NCI-H446 treated with DMSO at 0.1 percent for 48 hours (cell line): ENCODE data around the gene COMMD1.
"Not testable (repeated sequence)": the region's sequence is repeated elsewhere in the genome, so short reads cannot be mapped to it uniquely, and the experiment has no call there.

Source experiments
- DNase-seq: peaks from one replicate; lab custom pipeline; 2025; lab: John Stamatoyannopoulos, UW

Gene COMMD1

DNA sequence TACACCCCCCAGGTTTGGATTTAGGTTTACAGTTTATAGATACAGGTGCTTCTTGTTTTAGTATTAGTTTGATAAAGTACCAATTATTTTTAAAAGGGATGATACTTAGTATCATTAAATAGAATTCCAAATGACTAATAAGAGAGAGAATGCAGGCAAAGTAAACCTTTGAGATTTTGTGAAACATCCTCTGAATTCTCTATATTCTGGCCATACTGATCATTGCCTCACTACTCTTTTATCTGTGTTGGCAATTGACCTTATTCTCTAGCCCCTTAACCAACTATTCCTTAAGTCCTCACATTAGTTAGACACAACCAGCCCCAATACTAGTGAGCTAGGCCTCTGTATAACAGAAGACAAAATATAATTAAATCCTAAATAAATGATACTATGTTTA lies 125.4 kb downstream of the COMMD1 start:
- DNase-seq: no peak

DNA sequence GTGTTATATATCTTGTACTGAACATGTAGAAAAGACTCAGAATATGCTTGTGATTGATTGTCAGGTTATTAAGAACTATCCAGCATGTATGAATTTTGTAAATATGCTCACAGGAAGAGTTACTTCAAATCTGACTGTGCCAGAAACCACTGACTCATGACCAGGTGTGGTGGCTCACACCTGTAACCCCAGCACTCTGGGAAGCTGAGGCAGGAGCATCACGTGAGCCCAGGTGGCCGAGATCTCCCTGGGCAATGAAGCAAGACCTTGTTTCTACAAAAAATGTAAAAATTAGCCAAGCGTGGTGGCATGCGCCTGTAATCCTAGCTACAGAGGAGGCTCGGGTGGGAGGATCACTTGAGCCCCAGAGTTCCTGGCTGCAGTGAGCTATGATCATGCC lies 126.6 kb downstream of the COMMD1 start:
- DNase-seq: no peak

DNA sequence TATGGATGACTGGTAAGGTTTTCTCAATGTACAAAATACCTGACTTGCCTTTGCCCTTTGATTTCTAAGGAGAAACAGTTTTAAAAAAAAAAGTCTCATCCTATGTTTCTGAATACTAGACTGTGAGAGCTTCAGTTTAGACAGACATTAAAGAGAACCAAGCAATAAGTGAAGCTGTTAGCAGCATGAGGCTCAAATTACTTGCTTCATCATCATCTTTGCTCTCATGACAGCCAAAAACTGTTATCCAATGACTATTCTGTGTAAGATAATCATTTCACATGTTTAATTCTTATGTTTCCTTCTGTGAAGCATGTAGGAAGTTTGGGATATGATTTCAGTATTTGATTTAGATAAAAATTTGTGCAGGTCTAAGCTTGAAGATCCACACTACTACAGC lies 129.2 kb downstream of the COMMD1 start:
- no peak for DNase-seq

DNA sequence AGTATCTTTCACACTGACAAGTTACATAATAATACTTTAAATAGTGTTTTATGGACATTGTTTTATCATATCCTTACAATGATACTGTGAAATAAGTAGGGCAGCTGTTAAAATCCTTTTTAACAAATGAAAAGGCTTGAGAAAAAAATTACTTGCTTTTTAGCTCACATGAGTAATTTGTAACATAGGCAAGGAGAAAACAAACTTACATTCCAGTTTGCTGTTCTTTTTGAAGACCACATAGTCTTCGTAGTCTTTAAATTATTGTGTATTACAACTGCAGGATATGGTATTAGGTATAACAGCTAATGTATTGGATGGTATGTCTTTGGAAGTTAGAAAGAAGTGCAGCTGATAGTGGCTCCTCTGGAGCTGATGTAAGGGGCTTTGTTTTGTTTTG lies 130.8 kb downstream of the COMMD1 start:
- DNase-seq: no peak

DNA sequence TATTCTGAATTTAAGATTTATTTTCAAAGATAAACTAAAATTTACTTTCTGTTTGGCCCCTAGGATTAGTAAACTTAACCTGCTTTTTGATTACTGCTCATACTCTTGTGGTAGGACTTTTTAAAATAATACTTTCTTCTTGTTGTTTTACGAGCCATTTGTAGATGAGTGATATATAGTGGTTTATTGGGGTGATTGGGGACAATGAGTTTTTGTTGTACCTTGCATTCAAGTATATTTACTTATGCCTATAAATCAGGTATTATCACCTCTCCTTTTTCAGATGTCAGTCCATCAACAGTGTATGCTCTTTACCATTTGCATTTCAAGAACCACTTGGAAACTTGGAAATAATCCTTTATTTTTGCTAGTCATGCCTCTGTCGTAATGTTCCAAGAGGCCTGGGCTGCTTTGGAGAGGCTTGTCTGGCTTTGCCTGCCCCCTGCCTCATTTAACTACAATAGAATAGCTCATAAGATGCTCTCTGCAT lies 131.3 kb downstream of the COMMD1 start:
- no peak for DNase-seq

DNA sequence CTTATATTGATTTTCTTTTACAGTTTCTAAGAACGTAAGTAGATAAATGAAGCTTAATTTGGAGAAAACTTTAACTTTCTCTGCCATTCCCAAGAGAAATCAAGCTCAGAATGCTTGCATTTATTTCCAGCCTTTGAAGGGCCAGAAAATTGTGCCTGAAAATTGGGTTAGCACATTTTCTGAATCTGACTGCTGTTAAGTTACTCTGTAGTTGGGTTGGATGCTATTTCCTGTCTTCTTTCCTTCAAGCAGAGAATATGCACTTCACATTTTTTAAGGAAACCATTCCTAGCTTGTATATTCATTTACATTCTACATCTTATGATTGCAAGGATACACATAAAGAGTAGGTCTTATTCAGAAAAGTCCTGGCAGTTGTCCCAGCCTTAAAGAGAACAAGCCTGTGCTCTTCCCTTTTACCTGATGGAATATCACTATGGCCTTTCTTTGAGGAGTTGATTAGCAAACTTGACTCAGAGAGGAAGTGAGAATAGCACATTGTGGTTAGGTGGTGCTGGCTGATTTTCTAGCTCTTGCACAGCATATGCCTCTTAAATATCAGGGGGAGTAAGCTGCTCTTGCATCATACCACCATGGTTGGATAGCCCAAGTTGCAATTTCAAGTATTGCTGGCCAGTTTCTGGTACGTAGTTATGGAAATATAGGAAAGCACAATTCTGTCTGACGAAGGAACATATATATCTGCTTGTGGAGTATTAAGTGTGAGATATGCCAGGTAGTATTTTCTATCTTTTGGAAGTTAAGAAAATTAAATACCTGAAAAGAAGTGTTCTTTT lies 133.7 kb downstream of the COMMD1 start:
- DNase-seq: no peak

DNA sequence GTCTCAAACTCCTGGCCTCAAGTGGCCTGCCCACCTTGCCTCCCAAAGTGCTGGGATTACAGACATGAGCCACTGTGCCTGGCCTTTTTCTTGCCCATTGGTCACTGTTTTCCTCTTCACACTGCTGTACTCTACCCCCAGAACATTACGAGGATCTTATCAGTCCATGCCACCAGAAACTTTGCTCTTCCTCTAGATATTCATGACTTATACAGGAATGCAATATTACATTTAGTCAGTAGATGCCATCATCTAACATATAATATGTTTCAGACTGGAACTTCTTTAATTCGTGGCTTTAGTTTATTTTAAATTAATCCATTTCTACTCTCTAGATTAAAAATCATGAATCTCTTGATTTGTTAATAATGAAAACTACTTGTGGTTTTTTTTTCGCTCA lies 135.5 kb downstream of the COMMD1 start:
- DNase-seq: no peak

DNA sequence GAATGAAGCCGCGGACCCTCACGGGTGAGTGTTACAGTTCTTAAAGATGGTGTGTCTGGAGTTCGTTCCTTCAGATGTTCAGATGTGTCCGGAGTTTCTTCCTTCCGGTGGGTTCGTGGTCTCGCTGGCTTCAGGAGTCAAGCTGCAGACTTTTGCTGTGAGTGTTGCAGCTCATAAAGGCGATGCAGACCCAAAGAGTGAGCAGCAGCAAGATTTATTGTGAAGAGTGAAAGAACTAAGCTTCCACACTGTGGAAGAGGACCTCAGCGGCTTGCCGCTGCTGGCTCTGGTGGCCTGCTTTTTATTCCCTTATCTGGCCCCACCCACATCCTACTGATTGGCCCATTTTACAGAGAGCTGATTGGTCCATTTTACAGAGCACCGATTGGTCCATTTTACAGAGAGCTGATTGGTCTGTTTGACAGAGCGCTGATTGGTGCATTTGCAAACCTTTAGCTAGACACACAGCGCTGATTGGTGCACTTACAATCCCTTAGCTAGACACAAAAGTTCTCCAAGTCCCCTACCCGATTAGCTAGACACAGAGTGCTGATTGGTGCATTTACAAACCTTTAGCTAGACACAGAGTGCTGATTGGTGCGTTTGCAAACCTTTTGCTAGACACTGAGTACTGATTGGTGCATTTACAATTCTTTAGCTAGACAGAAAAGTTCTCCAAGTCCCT lies 136.4 kb downstream of the COMMD1 start:
- not testable (repeated sequence) for DNase-seq

DNA sequence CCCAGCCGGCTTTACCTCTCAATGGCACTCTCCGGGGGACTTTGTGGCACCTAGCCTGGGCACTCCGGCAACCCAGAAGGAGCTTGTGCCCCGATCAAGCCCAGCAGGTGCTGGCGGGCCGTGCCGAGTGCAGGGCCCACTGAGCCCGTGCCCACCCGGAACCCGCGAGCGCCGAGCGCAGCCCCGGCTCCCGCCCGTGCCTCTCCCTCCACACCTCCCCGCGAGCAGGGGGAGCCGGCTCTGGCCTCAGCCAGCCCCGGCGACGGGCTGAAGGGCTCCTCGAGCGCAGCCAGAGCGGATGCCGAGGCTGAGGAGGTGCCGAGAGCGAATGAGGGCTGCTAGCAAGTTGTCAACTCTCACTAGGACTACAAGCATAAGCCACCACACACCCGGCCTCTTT lies 136.9 kb downstream of the COMMD1 start:
- no peak for DNase-seq

DNA sequence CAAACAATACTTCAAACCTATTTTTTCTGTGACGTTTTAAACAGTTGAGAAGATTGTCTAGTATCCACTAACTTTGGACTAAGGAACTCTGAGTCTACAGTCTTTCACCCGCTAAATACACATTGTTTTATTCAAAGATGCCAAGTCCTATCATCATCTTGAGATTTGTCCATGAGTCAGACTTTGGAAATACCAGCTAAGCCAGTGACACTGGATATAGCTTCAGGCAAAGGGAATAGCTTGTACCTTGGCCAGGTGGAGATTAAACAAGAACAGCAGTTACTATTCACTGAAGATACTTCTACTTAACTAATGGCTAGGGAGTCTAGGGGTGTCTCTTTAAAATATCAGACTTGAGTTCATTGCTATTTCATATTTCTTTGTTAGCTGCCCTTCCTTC lies 137.5 kb downstream of the COMMD1 start:
- DNase-seq: no peak

DNA sequence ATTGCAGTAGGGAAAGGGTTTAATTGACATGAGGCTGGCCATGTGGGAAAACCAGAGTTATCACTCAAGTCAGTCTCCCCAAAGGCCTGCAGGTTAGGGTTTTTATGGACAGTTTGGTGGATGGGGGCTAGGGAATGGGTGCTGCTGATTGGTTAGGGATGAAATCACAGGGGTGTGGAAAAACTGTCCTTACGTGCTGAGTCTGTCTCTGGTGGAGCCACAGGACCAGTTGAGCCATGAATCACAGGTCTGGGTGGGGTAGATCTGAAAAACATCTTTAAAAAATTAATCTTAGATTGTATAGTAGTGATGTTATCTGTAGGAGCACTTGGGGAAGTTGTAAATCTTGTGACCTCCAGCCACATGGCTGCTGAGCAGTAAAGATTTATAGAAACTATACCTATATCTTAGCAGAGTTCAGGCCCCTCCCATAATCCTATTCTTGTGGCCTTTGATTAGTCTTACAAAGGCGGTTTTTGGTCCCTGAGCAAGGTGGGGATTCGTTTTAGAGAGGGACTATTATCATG lies 139.6 kb downstream of the COMMD1 start:
- DNase-seq: no peak

DNA sequence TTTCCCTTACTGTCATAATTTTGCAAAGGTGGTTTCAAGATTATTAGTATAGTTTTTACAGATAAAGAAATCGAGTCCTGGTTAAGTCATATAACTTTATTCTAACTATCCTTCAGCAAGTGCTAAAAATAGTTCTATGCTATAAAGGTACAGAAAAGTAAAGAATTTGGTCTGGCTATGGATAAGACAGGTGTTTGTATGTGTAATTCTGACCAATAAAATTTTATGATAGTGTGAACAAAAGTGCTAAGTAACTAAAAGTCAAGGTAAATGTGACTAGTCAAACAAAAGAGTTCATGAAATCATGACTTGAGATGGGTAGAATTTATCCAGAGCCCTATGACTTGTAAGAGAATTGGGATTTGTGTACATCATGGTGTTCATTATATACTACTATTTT lies 140.7 kb downstream of the COMMD1 start:
- no peak for DNase-seq

DNA sequence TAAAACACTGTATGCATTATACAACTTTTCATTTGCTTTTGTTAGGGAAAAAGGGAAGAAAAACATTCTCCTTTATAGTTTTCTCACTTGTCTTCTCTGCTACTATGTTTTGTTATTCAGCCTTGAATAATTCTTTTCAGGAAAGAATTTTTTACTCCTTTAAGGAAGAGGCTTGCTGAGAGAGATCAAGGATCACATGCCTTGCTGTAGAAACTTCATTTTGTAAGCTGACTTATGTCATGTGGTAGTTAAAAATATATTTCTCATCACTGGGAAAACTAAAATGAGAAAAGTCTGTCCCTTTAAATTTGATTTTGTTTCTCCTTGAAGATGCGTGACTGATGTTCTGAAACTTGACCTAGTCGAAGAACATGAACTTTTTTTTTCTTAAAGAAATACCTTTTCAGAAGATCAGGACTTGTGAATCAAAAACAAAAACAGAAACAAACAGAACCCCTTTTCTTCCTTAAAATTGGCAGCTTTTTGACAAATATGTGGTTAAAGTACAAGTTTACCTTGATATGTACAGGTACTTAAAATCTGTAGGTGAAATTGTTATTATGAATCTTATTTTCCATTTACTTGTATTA lies 145.1 kb downstream of the COMMD1 start:
- no peak for DNase-seq

DNA sequence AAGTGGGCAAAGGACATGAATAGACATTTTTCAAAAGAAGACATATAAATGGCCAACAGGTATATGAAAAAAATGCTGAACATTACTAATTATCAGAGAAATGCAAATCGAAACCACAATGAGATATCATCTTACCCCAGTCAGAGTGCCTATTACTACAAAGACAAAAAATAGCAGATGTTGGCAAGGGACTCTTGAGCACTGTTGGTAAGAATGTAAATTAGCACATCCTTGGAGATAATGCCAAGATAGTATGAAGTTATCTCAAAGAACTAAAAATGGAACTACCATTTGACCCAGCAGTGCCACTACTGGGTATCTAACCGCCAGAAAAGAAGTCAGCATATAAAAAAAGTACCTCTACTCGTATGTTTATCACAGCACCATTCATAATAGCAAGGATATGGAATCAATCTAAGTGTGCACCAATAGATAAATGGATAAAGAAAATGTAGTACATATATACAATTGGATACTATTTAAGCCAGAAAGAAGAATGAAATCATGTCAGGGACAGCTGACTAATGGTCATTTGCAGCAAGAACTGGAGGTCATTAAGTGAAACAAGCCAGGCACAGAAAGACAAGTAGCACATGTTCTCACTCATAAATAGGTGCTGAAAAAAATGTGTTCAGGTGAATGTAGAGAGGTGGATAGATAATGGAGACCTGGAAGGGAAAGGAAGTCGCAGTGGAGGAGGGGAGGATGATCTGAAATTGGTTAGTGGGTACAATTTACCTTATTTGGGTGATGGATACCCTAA lies 148.7 kb downstream of the COMMD1 start:
- DNase-seq: no peak

DNA sequence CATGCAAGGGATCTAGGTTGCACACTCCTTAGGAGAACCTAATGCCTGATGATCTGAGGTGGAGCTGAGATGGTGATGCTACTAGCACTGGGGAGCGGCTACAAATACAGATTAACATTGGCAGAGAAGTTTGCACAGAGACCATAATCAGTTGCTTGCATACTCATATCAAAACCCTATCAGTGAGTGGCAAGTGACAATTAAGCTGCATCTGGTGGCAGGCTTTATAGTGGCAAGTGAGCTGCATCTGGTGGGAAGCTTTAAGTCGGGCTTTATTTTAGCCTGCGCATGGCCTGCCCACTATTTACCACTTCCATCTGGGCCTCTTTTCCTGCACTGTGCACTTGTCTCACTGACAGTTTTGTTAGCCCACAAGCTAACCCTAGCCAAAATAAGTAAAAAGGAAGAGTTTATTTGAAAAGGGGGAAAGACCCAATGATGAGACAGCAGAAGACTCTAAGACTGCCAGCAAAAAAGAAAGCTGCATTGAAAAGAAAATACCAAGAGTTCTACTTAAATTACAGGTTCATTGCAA lies 149.5 kb downstream of the COMMD1 start:
- DNase-seq: no peak

DNA sequence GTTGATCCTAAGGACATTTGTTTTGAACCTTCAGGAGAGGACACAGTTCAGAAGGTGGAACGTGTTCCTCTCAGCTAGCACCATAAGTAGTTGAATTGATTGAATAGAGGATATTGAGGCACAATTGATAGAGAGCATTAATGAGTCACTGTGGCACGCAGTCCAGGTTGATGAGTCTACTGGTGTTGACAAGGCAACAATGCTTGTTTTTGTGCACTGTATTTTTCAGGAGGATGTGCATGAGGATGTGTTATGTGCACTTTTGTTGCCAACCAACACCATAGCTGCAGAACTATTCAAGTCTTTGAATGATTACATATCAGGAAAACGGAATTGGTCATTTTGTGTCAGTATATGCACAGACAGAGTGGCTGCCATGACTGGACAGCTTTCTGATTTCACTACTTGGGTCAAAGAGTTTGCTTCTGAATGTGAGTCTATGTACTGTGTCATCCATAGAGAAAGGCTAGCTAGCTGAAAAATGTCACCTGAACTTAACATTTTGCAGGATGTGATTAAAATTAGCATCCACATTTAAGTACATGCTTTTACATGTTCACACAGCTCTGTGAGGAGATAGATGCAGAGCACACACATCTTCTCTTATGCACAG lies 150.4 kb downstream of the COMMD1 start:
- DNase-seq: no peak

DNA sequence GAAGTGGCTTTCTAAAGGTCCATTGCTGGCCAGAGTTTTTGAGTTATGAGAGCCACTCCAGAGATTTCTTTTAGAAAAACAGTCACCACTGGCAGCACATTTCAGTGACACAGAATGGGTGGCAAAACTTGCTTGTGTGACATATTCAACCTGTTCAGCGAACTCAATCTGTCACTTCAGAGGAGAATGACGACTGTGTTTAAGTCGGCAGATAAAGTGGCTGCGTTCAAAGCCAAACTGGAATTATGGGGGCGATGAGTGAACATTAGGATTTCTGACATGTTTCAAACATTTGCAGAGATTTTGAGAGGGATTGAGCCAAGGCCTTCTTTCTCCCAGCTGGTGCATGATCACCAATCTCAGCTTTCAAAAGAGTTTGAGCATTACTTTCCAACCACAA lies 150.9 kb downstream of the COMMD1 start:
- DNase-seq: no peak

DNA sequence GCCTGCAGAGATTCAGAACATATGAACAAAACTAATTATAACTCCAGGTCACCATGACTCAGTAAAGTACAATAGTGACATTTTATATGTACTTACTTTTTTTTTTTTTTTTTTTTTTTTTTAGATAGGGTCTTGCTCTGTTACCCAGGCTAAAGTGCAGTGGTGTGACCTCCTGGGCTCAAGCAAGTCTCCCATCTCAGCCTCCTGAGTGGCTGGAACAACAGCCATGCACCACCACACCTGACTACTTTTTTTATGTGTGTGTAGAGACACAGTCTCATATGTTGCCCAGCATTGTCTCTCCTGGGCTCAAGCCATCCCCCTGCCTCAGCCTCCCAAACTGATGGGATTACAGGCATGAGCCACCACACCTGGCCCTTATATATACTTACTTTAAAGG lies 159.8 kb downstream of the COMMD1 start:
- no peak for DNase-seq

DNA sequence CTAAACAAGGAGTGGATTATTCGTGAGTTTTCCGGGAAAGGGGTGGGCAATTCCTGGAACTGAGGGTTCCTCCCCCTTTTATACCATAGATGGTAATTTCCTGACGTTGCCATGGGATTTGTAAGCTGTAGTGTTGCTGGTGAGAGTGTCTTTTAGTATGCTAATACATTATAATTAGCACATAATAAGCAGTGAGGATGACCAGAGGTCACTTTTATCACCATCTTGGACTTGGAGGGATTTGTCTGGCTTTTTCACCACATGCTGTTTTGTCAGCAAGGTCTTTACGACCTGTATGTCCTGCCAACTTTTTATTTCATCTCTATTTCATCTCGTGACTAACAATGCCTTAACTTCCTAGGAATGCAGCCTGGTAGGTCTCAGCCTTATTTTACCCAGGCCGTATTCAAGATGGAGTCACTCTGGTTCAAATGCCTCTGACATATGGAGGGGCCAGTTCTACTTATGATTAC lies 165.7 kb downstream of the COMMD1 start:
- DNase-seq: no peak

DNA sequence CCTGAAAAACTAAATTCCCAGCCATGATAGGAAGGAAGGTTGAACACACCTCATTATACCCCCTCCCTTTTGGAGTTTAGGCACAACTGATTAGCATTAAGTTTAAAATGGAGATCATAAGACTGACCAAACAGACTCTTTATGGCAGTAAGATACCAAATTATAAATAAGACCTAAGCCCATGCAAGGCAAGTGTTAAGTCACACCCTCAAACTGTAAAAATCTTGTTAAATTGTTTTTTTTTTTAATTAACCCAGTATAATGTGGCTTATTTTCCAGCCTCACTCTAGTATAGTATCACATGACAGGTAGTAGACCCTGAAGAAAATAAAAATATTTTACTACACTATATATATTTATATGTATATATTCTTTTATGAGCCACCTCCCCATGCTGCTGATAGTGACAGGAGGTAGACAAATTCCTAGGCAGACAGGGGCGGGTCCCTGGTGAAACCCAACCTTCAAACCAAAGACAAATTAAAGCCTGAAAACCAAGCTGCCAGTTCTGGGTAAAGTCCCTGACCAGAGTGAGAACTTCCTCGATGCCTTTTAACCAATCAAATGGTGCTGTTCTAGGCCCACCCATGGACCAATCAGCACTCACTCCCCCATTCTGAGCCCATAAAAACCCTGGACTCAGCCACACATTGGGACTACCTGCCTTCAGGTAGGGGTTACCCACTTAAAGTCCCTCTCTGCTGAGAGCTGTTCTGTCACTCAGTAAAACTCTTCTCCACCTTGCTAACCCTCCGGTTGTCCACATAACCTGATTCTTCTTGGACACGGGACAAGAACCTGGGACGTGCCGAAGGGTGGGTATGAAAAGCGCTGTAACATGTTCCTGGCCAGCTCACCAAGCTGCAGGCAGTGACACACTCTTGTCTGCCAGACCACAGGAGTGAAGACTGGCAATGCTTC lies 166.5 kb downstream of the COMMD1 start:
- DNase-seq: no peak
